ENCODE measurements around the gene SLC6A5.

SLC6A5 gene

GRCh38 chr11:20676658-20677057 lies 77.2 kb downstream of the SLC6A5 start:
- no peak for DNase-seq (ENCODE audit: low read depth)
- TF ChIP-seq CTCF (IDR thresholded peaks at IDR 0.05; ENCODE audit: control insufficient read depth, extremely low read depth, insufficient read depth), result no peak
- H3K4me3 ChIP-seq (ENCODE audit: low read depth, low read length), result no peak overlapping the region

GRCh38 chr11:20688761-20689160 lies 89.4 kb downstream of the SLC6A5 start:
- H3K4me3 ChIP-seq (ENCODE audit: low read depth, low read length), result no peak overlapping the region
- no peak for TF ChIP-seq CTCF (IDR thresholded peaks at IDR 0.05; ENCODE audit: control insufficient read depth, extremely low read depth, insufficient read depth)
- no peak for DNase-seq (ENCODE audit: low read depth)

GRCh38 chr11:20707876-20708275 lies 108.5 kb downstream of the SLC6A5 start:
- no peak overlapping the region for H3K4me3 ChIP-seq (ENCODE audit: low read depth, low read length)
- no peak for DNase-seq (ENCODE audit: low read depth)
- TF ChIP-seq CTCF (IDR thresholded peaks at IDR 0.05; ENCODE audit: control insufficient read depth, extremely low read depth, insufficient read depth), result no peak

Measured in LNCaP clone FGC (cell line).